NT2/D1 (cell line): Measurements from ENCODE around the gene DEUP1.

Experiments
- SUZ12 ChIP-seq: IDR thresholded peaks from 2 replicates; pipeline ENCODE4 v1.6.1; 2011; ENCODE audit not compliant: insufficient read length, insufficient read depth; ENCODE audit errors: extremely low read depth
- YY1 ChIP-seq: IDR thresholded peaks from 2 replicates; pipeline ENCODE4 v1.6.1; 2011; ENCODE audit not compliant: insufficient read length, insufficient read depth
- ZNF274 ChIP-seq: IDR thresholded peaks from 2 replicates; pipeline ENCODE4 v1.6.1; 2011; ENCODE audit warnings: mild to moderate bottlenecking, low read depth, low read length

GRCh38 chr11:93410441-93410840 is 79.9 kb downstream of the DEUP1 start:
- TF ChIP-seq SUZ12 = no peak
- TF ChIP-seq YY1 = no peak
- no peak for TF ChIP-seq ZNF274
